Measurements from ENCODE around the gene FADS6. TPM values are rescaled to one million over a fixed set of nuclear protein-coding genes. Genes with fewer than 3 reads are reported as not detected.

Gene FADS6
- total RNA-seq, 1 experiment from 2014 or later = not detected

DNA sequence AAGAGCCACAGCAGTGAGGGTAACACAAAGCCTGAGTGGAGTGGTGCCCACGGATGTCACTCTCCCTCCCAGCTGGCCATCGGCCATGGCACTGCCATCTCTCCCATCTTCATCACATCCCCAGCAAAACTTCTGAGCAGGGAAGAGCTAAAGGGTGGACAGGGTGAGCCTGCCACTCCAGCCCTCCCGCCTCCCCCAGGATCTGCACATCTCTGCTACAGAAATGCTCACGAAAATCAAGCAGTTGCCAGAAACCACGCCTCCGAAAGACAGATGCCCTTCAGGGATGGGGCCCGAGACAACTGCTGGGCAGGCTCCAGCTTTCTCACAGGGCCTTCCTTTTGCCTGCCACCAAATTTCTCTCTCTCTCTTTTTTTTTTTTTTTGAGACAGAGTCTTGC is 37.3 kb downstream of the FADS6 start:
- 0 out of 2 replicates have a peak, but pooled peaks cover 4% of the 10 kb centered on the region for H3K36me3 ChIP-seq (ENCODE audit: control insufficient read depth, insufficient read depth, low read length)
- intact Hi-C loops (cut with micrococcal nuclease; ENCODE audit: unreplicated experiment) = no loop called here
- BruUV-seq (replicated peaks) = no TSS peak
- no peaks in the 10 kb centered on the region for H3K9me3 ChIP-seq (ENCODE audit: control insufficient read depth, insufficient read depth, low read depth, low read length)
- CTCF ChIA-PET = interaction anchor here (0.6 to 1.6 kb wide), 3 partner anchors 13 to 248 kb away, joined by 5 to 19 read pairs (median 5); no protein-coding TSS in a partner anchor
- POLR2A ChIA-PET = interaction anchor here (0.6 kb wide), 1 partner anchor 17 kb away, joined by 13 read pairs; no protein-coding TSS in a partner anchor
- TF ChIP-seq, protein P1, sequence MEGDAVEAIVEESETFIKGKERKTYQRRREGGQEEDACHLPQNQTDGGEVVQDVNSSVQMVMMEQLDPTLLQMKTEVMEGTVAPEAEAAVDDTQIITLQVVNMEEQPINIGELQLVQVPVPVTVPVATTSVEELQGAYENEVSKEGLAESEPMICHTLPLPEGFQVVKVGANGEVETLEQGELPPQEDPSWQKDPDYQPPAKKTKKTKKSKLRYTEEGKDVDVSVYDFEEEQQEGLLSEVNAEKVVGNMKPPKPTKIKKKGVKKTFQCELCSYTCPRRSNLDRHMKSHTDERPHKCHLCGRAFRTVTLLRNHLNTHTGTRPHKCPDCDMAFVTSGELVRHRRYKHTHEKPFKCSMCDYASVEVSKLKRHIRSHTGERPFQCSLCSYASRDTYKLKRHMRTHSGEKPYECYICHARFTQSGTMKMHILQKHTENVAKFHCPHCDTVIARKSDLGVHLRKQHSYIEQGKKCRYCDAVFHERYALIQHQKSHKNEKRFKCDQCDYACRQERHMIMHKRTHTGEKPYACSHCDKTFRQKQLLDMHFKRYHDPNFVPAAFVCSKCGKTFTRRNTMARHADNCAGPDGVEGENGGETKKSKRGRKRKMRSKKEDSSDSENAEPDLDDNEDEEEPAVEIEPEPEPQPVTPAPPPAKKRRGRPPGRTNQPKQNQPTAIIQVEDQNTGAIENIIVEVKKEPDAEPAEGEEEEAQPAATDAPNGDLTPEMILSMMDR (IDR thresholded peaks at IDR 0.05) = no peak
- TF ChIP-seq, protein P2, sequence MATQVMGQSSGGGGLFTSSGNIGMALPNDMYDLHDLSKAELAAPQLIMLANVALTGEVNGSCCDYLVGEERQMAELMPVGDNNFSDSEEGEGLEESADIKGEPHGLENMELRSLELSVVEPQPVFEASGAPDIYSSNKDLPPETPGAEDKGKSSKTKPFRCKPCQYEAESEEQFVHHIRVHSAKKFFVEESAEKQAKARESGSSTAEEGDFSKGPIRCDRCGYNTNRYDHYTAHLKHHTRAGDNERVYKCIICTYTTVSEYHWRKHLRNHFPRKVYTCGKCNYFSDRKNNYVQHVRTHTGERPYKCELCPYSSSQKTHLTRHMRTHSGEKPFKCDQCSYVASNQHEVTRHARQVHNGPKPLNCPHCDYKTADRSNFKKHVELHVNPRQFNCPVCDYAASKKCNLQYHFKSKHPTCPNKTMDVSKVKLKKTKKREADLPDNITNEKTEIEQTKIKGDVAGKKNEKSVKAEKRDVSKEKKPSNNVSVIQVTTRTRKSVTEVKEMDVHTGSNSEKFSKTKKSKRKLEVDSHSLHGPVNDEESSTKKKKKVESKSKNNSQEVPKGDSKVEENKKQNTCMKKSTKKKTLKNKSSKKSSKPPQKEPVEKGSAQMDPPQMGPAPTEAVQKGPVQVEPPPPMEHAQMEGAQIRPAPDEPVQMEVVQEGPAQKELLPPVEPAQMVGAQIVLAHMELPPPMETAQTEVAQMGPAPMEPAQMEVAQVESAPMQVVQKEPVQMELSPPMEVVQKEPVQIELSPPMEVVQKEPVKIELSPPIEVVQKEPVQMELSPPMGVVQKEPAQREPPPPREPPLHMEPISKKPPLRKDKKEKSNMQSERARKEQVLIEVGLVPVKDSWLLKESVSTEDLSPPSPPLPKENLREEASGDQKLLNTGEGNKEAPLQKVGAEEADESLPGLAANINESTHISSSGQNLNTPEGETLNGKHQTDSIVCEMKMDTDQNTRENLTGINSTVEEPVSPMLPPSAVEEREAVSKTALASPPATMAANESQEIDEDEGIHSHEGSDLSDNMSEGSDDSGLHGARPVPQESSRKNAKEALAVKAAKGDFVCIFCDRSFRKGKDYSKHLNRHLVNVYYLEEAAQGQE (IDR thresholded peaks at IDR 0.05; ENCODE audit: insufficient read depth in 1 of 2, low read depth in 2 of 2, low read length in 1 of 2) = no peak
- no peak for ATAC-seq
- peaks cover 25% of the 10 kb centered on the region for H3K27me3 ChIP-seq (ENCODE audit: control insufficient read depth, insufficient read depth, low read length)
- in situ Hi-C loops (cut with HindIII; ENCODE audit: low pct_unique_long_range_greater_than_20kb, low sequenced_read_pairs) = no loop called here
- H3K4me1 ChIP-seq (ENCODE audit: control insufficient read depth, insufficient read depth, low read length) = peaks cover 11% of the 10 kb centered on the region
- H3K27ac ChIP-seq (ENCODE audit: low read length) = no peak overlapping the region
- no peak overlapping the region for H3K4me3 ChIP-seq (ENCODE audit: low read depth in 2 of 2, low read length in 2 of 2)
- DNase-seq (ENCODE audit: low read depth, low spot score) = no peak

DNA sequence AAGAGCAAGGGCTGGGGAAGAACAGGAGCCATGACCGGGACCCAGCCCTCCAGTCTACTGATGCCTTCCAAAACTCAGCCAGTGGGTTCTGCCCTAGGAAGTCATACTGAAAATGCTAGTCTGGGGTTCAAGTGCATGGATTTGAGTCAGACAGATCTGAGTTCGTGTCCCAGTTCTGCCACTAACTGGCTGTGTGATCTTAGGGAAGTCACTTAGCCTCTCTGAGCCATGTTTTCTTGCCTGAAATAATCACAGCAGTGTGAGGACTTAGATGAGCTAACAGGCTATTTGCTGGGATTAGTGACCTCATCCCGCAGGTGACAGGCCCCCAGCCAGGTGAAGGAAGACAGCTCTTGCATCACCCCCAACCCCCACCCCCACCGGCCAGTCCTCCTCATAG is 38.1 kb downstream of the FADS6 start:
- ChIA-PET POLR2A (interaction anchor here (0.6 kb wide), 1 partner anchor 12 kb away, joined by 11 read pairs; no protein-coding TSS in a partner anchor), CTCF (interaction anchor here (1.6 kb wide), 1 partner anchor 64 kb away, joined by 19 read pairs; no protein-coding TSS in a partner anchor)
- DNase-seq (ENCODE audit: low read depth, low spot score) (no peak), ATAC-seq (no peak)
- Histone ChIP-seq H3K36me3 (ENCODE audit: control insufficient read depth, insufficient read depth, low read length) (0 out of 2 replicates have a peak, but pooled peaks cover 3% of the 10 kb centered on the region), H3K9me3 (ENCODE audit: control insufficient read depth, insufficient read depth, low read depth, low read length) (no peaks in the 10 kb centered on the region), H3K4me3 (ENCODE audit: low read depth in 2 of 2, low read length in 2 of 2) (no peak overlapping the region), H3K27ac (ENCODE audit: low read length) (no peak overlapping the region), H3K4me1 (ENCODE audit: control insufficient read depth, insufficient read depth, low read length) (peaks cover 7% of the 10 kb centered on the region), H3K27me3 (ENCODE audit: control insufficient read depth, insufficient read depth, low read length) (peaks cover 21% of the 10 kb centered on the region)
- in situ Hi-C loops (cut with HindIII; ENCODE audit: low pct_unique_long_range_greater_than_20kb, low sequenced_read_pairs) (no loop called here), intact Hi-C loops (cut with micrococcal nuclease; ENCODE audit: unreplicated experiment) (no loop called here)
- TF ChIP-seq, protein P2 (IDR thresholded peaks at IDR 0.05; ENCODE audit: insufficient read depth in 1 of 2, low read depth in 2 of 2, low read length in 1 of 2) = no peak
- no peak for TF ChIP-seq SIN3A (IDR thresholded peaks at IDR 0.05; ENCODE audit: borderline replicate concordance, insufficient read depth, low read depth, low read length)
- TF ChIP-seq TCF7L2 (IDR thresholded peaks at IDR 0.05; ENCODE audit: low read depth, low read length) = no peak
- TF ChIP-seq, protein P1 (IDR thresholded peaks at IDR 0.05) = no peak
- TF ChIP-seq POLR2AphosphoS5 (IDR thresholded peaks at IDR 0.05; ENCODE audit: low read depth, low read length) = no peak
- no TSS peak for BruUV-seq (replicated peaks)

Data from Panc1 (cell line).